IPS-NIHi11 (cell line): Measurements from ENCODE around the gene OPA1.
A peak's percentile ranks its signal among the peaks of the same experiment; 100 is the strongest.

Experiments
- DNase-seq: peaks from one replicate; pipeline ENCODE4 v3.0.0; 2012; ENCODE audit warnings: mixed read lengths, low spot score

Gene OPA1, protein sequence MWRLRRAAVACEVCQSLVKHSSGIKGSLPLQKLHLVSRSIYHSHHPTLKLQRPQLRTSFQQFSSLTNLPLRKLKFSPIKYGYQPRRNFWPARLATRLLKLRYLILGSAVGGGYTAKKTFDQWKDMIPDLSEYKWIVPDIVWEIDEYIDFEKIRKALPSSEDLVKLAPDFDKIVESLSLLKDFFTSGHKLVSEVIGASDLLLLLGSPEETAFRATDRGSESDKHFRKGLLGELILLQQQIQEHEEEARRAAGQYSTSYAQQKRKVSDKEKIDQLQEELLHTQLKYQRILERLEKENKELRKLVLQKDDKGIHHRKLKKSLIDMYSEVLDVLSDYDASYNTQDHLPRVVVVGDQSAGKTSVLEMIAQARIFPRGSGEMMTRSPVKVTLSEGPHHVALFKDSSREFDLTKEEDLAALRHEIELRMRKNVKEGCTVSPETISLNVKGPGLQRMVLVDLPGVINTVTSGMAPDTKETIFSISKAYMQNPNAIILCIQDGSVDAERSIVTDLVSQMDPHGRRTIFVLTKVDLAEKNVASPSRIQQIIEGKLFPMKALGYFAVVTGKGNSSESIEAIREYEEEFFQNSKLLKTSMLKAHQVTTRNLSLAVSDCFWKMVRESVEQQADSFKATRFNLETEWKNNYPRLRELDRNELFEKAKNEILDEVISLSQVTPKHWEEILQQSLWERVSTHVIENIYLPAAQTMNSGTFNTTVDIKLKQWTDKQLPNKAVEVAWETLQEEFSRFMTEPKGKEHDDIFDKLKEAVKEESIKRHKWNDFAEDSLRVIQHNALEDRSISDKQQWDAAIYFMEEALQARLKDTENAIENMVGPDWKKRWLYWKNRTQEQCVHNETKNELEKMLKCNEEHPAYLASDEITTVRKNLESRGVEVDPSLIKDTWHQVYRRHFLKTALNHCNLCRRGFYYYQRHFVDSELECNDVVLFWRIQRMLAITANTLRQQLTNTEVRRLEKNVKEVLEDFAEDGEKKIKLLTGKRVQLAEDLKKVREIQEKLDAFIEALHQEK

GRCh38 chr3:193592841-193593667, at the start of gene OPA1:
TSS of gene OPA1 (plus strand) at chr3:193593208. CDS start at chr3:193593378, 170 bp downstream.
- DNase-seq: peak; percentile 100

- DNase-seq: no peak
Measured at GRCh38 chr3:193544289-193544688, 48.7 kb upstream of the OPA1 start.

GRCh38 chr3:193545304-193545703, 47.7 kb upstream of the OPA1 start:
- no peak for DNase-seq

DNA sequence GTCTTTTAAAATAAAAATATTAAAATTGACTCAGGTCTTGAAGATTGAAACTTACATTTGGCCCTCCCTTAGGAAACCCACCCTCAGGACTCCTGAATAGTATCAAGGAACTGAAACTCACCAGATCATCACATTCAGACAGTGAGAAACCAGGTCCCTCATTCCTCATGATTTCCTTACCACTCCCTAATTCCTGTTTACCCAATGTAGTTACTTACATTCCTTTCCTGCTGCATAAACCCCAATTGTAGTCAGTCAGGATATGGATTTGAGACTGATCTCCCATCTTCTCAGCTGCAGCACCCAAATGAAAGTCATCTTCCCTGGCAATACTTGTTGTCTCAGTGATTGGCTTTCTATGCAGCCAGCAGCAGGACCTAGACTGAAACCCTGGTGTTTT, 46.9 kb upstream of the OPA1 start:
- DNase-seq: no peak

DNA sequence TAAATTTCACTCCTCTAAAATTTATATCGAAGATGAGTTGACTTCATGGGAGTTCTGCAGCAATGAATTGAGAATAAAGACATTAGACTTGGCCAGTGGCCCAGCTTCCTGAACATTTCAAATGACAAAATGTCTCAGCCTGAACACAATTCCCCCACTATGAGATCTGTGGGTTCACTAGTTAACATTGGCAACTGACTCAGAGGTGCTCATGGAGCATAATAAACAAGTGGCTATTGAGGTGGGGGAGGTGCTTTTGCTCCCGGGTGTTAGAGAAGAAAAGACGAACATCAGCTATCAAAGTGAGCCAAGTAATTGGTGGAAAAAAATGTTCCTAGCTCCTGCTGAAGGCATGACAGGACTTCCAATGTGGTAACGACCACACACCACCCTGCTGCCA, 44.6 kb upstream of the OPA1 start:
- DNase-seq: no peak

DNA sequence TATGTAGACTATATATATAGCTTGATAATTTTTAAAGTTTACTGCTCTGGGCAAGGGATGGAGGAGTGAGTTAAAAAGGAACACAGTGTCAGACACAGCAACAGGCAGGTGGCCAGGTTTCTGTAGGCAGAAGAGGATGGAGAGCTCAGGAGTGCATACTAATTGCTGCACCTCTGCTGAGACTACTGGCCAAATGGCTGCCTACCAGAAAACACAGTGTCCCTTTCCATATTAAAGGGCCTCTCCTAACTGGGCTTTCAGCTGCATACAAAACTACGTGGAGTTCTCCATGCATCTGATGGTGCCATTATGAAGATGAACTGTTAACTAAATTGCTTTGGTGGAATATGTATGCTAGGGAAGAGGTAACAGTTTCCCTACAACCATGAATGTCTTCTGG, 40.1 kb upstream of the OPA1 start:
- no peak for DNase-seq

GRCh38 chr3:193553586-193553985, 39.4 kb upstream of the OPA1 start:
- DNase-seq: no peak

GRCh38 chr3:193554811-193555210, 38.2 kb upstream of the OPA1 start, which contains the start of gene ATP13A4:
TSS of gene ATP13A4 (minus strand) at chr3:193554895. CDS start at chr3:193554799, 96 bp downstream.
- peak; percentile 27 for DNase-seq

GRCh38 chr3:193556841-193557240, 36.2 kb upstream of the OPA1 start:
- no peak for DNase-seq

GRCh38 chr3:193559100-193559499, 33.9 kb upstream of the OPA1 start:
- no peak for DNase-seq

DNA sequence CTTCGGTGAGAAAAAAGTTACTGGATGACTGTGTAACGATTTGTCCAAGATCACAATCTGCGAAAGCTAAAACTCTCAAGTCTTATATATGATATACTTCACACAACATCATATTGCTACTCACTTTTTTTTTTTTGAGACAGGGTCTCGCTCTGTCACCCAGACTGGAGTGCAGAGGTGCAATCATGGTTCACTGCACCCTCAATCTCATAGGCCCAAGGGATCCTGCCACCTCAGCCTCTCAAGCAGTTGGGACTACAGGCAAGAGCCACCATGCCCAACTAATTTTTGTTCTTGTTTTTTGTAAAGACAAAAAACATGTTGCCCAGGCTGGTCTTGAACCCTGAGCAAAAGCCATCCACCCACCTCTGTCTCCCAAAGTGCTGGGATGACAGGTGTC, 32.9 kb upstream of the OPA1 start:
- no peak for DNase-seq

GRCh38 chr3:193560870-193561269, 32.1 kb upstream of the OPA1 start:
- DNase-seq: no peak

DNA sequence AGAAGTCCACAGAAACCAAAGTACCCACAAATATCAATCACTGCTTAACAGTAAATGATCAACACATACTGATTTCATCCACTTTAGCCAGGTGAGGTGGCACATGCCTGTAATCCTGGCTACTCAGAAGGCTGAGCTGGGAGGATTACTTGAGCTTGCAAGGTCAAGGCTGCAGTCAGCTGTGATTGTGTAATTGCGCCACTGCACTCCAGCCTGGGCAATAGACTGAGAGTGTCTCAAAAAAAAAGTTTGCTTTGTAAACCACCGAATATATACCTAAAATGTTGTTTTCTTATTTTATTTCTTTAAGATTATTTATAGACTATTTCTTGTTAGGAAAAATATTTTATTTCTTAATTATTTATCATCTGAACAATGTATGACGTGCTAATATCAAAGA, 29.6 kb upstream of the OPA1 start:
- DNase-seq: no peak

- peak; percentile 60 for DNase-seq
Measured at GRCh38 chr3:193564012-193564411, 29.0 kb upstream of the OPA1 start.

- no peak for DNase-seq
Measured at GRCh38 chr3:193569119-193569518, 23.9 kb upstream of the OPA1 start.

DNA sequence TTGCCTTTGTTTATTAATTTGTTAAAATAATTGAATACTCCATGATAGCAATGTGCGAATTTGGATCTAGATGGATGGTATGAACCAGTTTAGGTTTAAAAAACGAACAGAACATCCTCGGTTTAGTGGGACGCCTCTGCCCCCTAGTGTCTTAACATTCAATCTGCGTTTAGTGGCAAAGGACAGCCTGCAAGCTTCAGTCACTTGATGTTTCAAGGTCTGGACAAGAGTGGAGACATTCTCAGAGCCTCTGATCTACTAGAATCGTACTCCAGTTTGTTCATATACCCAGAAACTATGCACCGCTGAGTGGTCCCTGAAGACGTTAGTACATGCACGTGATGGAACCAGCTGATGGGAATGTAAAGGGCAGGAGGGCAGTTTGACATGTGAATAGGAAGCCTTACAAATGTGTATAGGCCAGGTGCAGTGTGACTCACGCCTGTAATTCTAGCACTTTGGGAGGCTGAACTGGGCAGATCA, 20.5 kb upstream of the OPA1 start:
- peak; percentile 68 for DNase-seq

GRCh38 chr3:193573403-193574191, 19.4 kb upstream of the OPA1 start:
- no peak for DNase-seq

DNA sequence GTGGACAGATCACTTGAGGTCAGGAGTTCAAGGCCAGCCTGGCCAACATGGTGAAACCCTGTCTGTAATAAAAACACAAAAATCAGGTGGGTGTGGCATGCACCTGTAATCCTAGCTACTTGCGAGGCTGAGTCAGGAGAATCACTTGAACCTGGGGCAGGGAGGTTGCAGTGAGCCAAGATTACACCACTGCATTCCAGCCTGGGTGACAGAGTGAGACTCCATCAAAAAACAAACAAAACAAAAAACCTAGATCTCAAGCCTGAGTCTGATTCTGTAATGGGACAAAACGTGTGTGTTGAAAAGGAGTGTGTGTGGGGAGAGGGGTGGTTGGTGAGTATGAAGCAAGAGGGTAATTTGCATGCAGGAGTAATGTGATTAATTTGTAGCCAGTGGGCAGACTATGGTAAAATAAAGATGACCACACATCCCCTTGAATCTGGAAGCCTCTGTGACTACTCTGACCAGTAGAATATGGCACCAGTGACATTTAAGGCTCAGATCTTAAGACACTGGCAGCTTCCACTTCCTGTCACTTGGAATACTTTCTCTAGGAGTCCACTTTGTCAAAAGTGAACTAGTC, 18.4 kb upstream of the OPA1 start:
- DNase-seq: no peak

DNA sequence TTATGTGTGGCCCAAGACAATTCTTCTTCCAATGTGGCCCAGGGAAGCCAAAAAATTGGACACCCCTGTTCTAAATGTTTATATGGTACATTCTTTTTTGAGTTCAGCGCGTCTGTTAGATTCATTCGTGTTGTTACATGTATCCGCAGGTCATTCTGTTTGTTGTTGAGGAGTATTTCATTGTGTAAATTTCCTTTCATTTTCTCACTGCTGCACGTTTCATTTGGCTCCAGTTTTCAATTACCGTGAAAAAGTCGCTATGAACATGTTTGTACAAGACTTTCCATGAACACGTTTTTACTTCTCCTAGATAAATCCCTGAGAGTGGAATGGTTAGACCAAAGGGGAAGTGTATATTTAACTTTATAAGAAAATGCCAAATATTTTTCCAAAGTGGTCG, 7.5 kb upstream of the OPA1 start:
- no peak for DNase-seq

DNA sequence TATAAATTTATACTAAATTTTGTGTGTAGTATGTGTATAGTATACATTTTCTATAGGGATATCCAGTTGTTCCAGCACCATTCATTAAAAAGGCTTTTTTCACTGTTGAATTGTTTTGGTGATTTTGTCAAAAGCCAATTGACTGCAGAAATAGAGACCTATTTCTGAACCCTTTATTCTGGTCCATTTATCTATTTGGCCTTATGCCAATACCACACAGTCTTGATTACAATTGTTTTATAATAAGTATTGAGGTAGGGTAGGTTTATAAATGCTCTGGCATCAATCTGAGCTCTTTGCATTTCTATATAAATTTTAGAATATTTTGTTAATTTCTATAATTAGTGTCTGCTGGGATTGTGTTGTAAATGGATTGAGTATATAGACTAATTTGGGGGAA, 6.5 kb upstream of the OPA1 start:
- DNase-seq: no peak

- no peak for DNase-seq
Measured at GRCh38 chr3:193589129-193589528, 3.9 kb upstream of the OPA1 start.
